CD4-positive, alpha-beta T cell treated with Interleukin-15 for 4 hours (primary cell): ENCODE data around the gene BEST2.
A peak's percentile ranks its signal among the peaks of the same experiment; 100 is the strongest.

Experiments
- DNase-seq: peaks from one replicate; pipeline ENCODE4 v3.0.0-alpha.2; 2020; ENCODE audit warnings: low spot score

BEST2 gene

GRCh38 chr19:12731337-12731736 is 20.3 kb upstream of the BEST2 start:
- DNase-seq, result no peak

- peak; percentile 39 for DNase-seq
These were observed 18.0 kb upstream of the BEST2 start for GRCh38 chr19:12733369-12734214.

- DNase-seq, result peak; percentile 87
These were observed 14.4 kb upstream of the BEST2 start, which contains the start of gene GET3 for GRCh38 chr19:12736995-12737834. Gene GET3, plus strand, starts transcription at chr19:12737497. Its CDS starts 9 bp downstream, at chr19:12737506.

GRCh38 chr19:12737835-12738351 is 13.7 kb upstream of the BEST2 start:
- DNase-seq, result no peak

- no peak for DNase-seq
These were observed 6.3 kb upstream of the BEST2 start for GRCh38 chr19:12745166-12745897.

GRCh38 chr19:12748489-12748888 is 3.1 kb upstream of the BEST2 start:
- DNase-seq, result no peak

GRCh38 chr19:12749938-12750521 is 1.6 kb upstream of the BEST2 start:
- DNase-seq, result no peak

- DNase-seq, result no peak
These were observed 740 bp upstream of the BEST2 start for GRCh38 chr19:12750851-12751250.

GRCh38 chr19:12752056-12752781 is 628 bp downstream of the BEST2 start:
- no peak for DNase-seq

GRCh38 chr19:12754465-12755196 is 3.0 kb downstream of the BEST2 start:
- DNase-seq, result no peak

GRCh38 chr19:12756150-12756883 is 4.7 kb downstream of the BEST2 start:
- DNase-seq, result no peak

GRCh38 chr19:12757544-12758274 is 6.1 kb downstream of the BEST2 start:
- peak; percentile 59 for DNase-seq

GRCh38 chr19:12759686-12760085 is 8.1 kb downstream of the BEST2 start:
- DNase-seq, result no peak

- no peak for DNase-seq
These were observed 11.5 kb downstream of the BEST2 start for GRCh38 chr19:12763100-12763499.

GRCh38 chr19:12764698-12765097 is 13.1 kb downstream of the BEST2 start:
- no peak for DNase-seq

- DNase-seq, result peak; percentile 83
These were observed 14.5 kb downstream of the BEST2 start for GRCh38 chr19:12766051-12766521.

- no peak for DNase-seq
These were observed 15.6 kb downstream of the BEST2 start for GRCh38 chr19:12767150-12767549.

GRCh38 chr19:12767666-12768065 is 16.1 kb downstream of the BEST2 start:
- no peak for DNase-seq

- DNase-seq, result peak; percentile 75
These were observed 18.1 kb downstream of the BEST2 start for GRCh38 chr19:12769689-12770088.
